Activated T-cell treated with anti-CD3 and anti-CD28 coated beads for 4 hours (primary cell): ENCODE measurements around the gene SGPL1.

Experiments
- DNase-seq: peaks from one replicate; pipeline ENCODE4 v3.0.0-alpha.2; 2020

The SGPL1 gene

GRCh38 chr10:70926226-70927000, 110.7 kb downstream of the SGPL1 start:
- DNase-seq = no peak

GRCh38 chr10:70927189-70927943, 111.6 kb downstream of the SGPL1 start:
- no peak for DNase-seq

- DNase-seq = no peak
Measured at GRCh38 chr10:70928140-70928539, 112.4 kb downstream of the SGPL1 start.

GRCh38 chr10:70930263-70931000, 114.7 kb downstream of the SGPL1 start:
- no peak for DNase-seq
